22Rv1 (cell line): ENCODE results near the gene HEMK1.

Experiments used
- H3K27ac ChIP-seq: fragments of 450-650 bp; 2 replicates; pipeline ENCODE4 v1.5.1; 2017
- CTCF ChIP-seq: fragments of 450-650 bp; IDR thresholded peaks from 2 replicates; pipeline ENCODE4 v1.5.1; 2017; ENCODE audit warnings: mild to moderate bottlenecking
- ZFX ChIP-seq: fragments of 450-650 bp; IDR thresholded peaks from 2 replicates; pipeline ENCODE4 v1.6.1; 2017; ENCODE audit warnings: antibody characterized with exemption, borderline replicate concordance

The HEMK1 gene

GRCh38 chr3:50557915-50558314 is 11.4 kb upstream of the HEMK1 start:
- TF ChIP-seq CTCF (no peak), ZFX (no peak)
- H3K27ac ChIP-seq = no peak overlapping the region

- H3K27ac ChIP-seq = no peak overlapping the region
- TF ChIP-seq CTCF (no peak), ZFX (no peak)
These were observed 9.6 kb upstream of the HEMK1 start for GRCh38 chr3:50559702-50560101.

- TF ChIP-seq ZFX (no peak), CTCF (no peak)
- H3K27ac ChIP-seq = no peak overlapping the region
These were observed 6.5 kb upstream of the HEMK1 start for GRCh38 chr3:50562861-50563260.

GRCh38 chr3:50563867-50564266 is 5.5 kb upstream of the HEMK1 start:
- TF ChIP-seq ZFX (no peak), CTCF (no peak)
- no peak overlapping the region for H3K27ac ChIP-seq

- no peak overlapping the region for H3K27ac ChIP-seq
- no peak for TF ChIP-seq CTCF
These were observed 5.0 kb upstream of the HEMK1 start for GRCh38 chr3:50564321-50564720.

GRCh38 chr3:50567011-50567385 is 2.3 kb upstream of the HEMK1 start:
- H3K27ac ChIP-seq = no peak overlapping the region
- TF ChIP-seq ZFX = no peak
- no peak for TF ChIP-seq CTCF

- TF ChIP-seq CTCF (no peak), ZFX (no peak)
- peak within 1 kb of the TSS; percentile 80 for H3K27ac ChIP-seq
These were observed 1.7 kb upstream of the HEMK1 start, which contains the start of gene C3orf18 for GRCh38 chr3:50567386-50568167. Gene C3orf18, minus strand, starts transcription at chr3:50567747. Its CDS starts 2,048 bp downstream, at chr3:50565699.
